ENCODE measurements around the gene PTPN14. TPM values are rescaled to one million over a fixed set of nuclear protein-coding genes. Genes with fewer than 3 reads are reported as not detected.
"Not testable (repeated sequence)": the region's sequence is repeated elsewhere in the genome, so short reads cannot be mapped to it uniquely, and the experiment has no call there.

Gene PTPN14
- total RNA-seq, 2 donors from 2014 or later = 17.8 to 22.5 TPM

- ATAC-seq (no peak), DNase-seq (no peak)
- intact Hi-C loops (cut with DNase I) = no loop called here
These were observed 56.7 kb downstream of the PTPN14 start for GRCh38 chr1:214494706-214495105.

GRCh38 chr1:214494179-214494578 lies 57.2 kb downstream of the PTPN14 start:
- intact Hi-C loops (cut with DNase I); DNase-seq; ATAC-seq: not testable (repeated sequence)

DNA sequence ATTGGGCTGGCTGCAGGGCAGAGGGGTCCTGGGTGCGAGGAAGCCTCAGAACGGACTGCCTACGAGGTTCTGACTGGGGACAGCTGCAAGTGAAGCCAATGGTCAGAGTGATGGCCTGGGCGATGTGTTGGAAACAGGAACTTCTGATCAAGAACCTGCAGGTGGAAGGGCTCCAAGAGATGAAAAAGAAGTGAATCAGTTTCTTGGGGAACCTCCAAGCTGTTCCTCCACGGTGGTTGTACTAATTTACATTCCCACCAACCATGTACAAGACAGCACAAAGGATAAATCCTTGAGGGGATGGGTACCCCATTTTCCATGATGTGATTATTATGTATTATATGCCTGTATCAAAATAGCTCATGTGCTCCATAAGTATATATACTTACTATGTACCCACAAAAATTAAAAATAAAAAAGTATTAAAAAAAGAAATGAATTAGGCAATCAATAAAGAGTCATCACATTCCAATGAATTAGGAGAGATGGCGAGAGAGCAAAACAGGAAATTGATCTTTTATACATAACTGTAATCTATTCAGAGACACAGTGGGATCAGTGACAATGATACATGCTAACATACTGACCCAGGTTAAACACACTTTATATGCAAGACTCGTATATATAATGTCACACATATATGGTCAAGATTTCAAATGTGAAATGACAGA lies 58.1 kb downstream of the PTPN14 start:
- no peak for ATAC-seq
- intact Hi-C loops (cut with DNase I) = no loop called here
- no peak for DNase-seq

GRCh38 chr1:214492401-214493075 lies 58.9 kb downstream of the PTPN14 start:
- no peak for DNase-seq
- intact Hi-C loops (cut with DNase I) = no loop called here
- peak in 1 of 2 donors; percentile 52 for ATAC-seq

GRCh38 chr1:214491468-214492146 lies 59.8 kb downstream of the PTPN14 start:
- intact Hi-C loops (cut with DNase I) = no loop called here
- ATAC-seq = no peak

GRCh38 chr1:214485151-214485550 lies 66.3 kb downstream of the PTPN14 start:
- DNase-seq (no peak), ATAC-seq (no peak)
- intact Hi-C loops (cut with DNase I) = no loop called here

More at GRCh38 chr1:214491468-214492146, 59.8 kb downstream of the PTPN14 start:
- no peak for DNase-seq

DNA sequence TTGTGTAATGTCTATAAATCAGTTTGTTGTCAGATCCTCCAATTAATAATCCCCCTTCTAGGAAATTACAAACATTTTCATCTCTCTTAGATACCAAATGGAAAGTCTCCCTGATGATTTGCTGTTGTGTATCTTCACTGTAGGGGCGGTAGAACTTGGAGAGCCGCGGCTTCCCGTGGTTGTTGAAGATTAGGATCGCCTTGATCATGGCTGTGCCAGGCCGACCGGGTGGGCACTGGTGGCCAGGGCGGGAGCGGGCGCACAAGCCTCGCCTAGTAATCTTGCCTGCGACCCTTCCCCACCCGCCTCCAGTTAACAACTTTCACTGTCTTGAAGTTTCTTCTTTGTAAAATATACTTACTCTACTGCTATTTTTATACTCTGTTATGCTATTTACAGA lies 68.2 kb downstream of the PTPN14 start:
- intact Hi-C loops (cut with DNase I); ATAC-seq: not testable (repeated sequence)

GRCh38 chr1:214481983-214482634 lies 69.3 kb downstream of the PTPN14 start:
- ATAC-seq; intact Hi-C loops (cut with DNase I); DNase-seq: not testable (repeated sequence)

More for the DNA sequence above, 68.2 kb downstream of the PTPN14 start:
- DNase-seq = not testable (repeated sequence)

DNA sequence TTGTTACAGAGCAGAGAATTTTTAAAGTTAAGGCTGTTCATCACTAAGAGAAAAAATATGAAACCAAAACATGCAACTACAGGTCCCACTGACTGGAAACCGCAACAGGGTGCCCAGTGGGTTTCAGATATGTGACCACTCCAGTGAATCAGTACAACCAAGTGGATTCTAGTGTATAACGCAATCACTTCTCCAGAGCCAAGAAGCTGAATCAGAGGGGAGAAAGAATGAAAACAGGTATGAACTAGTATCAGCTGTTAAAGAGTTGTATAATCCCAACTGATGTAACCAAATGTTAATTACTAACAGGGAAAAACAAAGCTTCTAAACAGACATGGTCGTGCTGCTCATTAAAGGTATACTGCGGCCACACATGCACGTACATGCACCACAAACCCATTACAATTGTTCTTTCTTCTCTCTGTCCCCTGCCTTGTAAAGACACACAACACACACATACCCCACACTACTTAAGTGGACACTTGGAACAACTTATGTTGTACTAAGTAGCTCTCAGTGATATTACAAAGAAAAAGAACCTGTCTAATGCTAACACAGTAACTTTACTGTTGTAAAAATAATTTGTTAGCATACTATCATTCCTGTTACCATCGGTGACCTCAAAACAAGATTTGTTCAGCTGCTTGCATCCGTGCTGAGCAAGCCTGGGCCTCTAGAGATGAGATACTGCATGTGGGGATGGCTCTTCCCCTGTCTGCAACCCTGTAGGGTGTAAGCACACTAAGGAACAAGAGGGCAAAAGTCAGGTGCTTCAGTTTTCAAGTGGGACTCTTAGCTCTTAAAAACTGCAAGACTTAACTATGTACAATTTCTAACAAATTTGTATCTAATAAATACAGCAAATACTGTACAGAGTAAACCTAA lies 74.2 kb downstream of the PTPN14 start:
- DNase-seq = no peak
- intact Hi-C loops (cut with DNase I) = no loop called here
- ATAC-seq = peak in 1 of 2 donors; percentile 90

- no peak for DNase-seq
- intact Hi-C loops (cut with DNase I) = no loop called here
These were observed 75.0 kb downstream of the PTPN14 start for GRCh38 chr1:214476229-214476985.

GRCh38 chr1:214475746-214476145 lies 75.7 kb downstream of the PTPN14 start:
- no peak for DNase-seq
- no peak for ATAC-seq
- intact Hi-C loops (cut with DNase I) = no loop called here

More at GRCh38 chr1:214476229-214476985, 75.0 kb downstream of the PTPN14 start:
- ATAC-seq = peak in 1 of 2 donors; percentile 61

GRCh38 chr1:214475331-214475730 lies 76.1 kb downstream of the PTPN14 start:
- DNase-seq (no peak), ATAC-seq (no peak)
- intact Hi-C loops (cut with DNase I) = no loop called here

GRCh38 chr1:214474467-214474866 lies 76.9 kb downstream of the PTPN14 start:
- ATAC-seq (no peak), DNase-seq (no peak)
- intact Hi-C loops (cut with DNase I) = no loop called here

GRCh38 chr1:214473862-214474261 lies 77.5 kb downstream of the PTPN14 start:
- ATAC-seq (no peak), DNase-seq (no peak)
- intact Hi-C loops (cut with DNase I) = no loop called here

DNA sequence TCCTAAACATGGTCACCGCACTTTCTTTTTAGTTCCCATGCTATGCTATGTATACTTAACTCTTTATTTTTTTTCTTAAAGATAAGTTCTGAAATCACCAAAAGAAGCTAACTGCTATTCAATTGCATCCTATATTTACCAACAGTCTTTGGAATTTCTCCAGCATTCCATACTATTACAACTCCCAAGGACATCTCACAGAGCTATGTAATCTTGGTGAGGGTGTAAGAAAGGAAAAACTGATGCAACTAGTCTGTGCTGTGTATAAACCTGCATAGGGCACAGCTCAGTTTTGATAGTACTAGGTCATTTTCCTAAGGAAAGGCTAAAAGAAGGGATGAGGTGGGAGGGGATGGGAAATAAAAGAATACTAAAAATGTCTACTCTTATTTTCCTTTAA lies 78.0 kb downstream of the PTPN14 start:
- no peak for ATAC-seq
- intact Hi-C loops (cut with DNase I) = no loop called here
- DNase-seq = no peak

DNA sequence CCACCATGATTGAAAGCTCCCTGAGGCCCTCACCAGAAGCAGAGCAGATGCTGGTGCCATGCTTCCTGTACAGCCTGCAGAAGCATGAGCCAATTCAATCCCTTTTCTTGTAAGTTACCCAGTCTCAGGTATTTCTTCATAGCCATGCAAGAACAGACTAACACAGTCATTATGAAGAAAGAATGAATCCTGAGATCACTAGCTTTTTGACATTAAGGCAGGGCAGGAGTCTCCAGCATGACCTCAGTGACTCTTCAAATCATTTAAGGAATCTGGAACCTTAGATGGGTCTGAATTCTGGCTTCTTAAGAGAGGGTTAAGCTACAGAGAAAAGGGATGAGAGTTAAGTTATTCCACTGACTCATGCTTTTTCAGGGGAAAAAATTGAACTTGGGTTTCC lies 79.0 kb downstream of the PTPN14 start:
- ATAC-seq (no peak), DNase-seq (no peak)
- intact Hi-C loops (cut with DNase I) = no loop called here

DNA sequence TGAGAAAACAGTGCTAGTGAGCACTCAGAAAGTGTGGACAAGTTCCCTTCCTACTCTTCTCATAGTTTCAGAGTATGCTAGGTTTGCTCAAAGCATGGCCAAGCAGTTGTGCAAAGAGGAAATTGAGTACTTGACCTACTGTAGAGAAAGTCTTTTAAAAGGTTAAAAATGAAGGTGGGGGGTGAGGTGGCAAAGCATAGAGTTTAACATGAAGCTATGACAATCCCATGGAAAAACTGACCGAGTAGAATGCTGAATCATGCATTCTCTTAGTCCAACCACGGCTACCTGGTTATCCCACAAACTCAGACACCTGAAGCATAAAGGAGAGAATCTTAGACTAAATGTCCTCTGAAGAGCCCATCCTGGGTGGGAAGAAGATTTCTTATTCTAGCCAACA lies 79.9 kb downstream of the PTPN14 start:
- intact Hi-C loops (cut with DNase I) = no loop called here
- DNase-seq = no peak

DNA sequence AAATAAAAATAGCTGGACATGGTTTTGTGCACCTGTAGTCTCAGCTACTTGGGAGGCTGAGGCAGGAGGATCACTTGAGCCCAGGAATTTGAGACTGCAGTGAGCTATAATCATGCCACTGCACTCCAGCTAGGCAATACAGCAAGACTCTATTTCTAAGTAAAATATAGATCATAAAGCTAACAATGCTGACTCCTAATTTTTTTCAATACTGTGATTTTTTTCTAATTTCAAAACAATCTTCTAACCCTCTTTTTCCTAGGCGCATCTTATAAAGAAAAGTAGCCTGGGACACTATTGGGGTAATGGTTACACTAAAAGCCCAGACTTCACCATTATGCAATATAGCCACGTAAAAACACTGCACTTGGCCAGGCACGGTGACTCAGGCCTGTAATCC lies 81.3 kb downstream of the PTPN14 start:
- ATAC-seq (no peak), DNase-seq (no peak)
- intact Hi-C loops (cut with DNase I) = no loop called here

More for the DNA sequence above, 79.9 kb downstream of the PTPN14 start:
- no peak for ATAC-seq
